GM18499 (cell line): ENCODE results near the gene SOX5.

Experiments
- ATAC-seq: cut with Tn5 transposase; IDR thresholded peaks from one replicate; pipeline ENCODE4 v1.9.1; 2021; ENCODE audit warnings: moderate number of reproducible peaks; ENCODE audit not compliant: insufficient read depth, unreplicated experiment

SOX5 gene

GRCh38 chr12:23704992-23705943 lies 244.2 kb downstream of the SOX5 start:
- ATAC-seq, result no peak

DNA sequence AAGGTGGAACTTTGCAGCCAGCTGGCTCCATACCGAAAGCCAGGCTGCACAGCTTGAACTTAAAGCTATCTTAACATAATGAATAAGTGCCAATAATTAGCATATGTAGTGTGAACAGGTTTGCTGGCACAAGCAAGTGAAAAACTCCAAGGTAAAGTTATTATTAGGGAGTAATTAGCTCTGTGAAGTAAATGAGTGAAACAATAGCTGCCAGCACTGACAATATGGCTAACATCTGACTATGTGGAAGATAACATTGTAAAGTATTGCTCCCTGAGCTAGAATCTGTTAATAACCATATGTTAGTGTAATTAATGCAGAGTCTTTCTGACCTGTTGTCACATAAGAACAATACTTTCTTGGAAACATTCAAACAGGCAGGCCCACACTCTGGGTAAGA lies 246.4 kb downstream of the SOX5 start:
- no peak for ATAC-seq

DNA sequence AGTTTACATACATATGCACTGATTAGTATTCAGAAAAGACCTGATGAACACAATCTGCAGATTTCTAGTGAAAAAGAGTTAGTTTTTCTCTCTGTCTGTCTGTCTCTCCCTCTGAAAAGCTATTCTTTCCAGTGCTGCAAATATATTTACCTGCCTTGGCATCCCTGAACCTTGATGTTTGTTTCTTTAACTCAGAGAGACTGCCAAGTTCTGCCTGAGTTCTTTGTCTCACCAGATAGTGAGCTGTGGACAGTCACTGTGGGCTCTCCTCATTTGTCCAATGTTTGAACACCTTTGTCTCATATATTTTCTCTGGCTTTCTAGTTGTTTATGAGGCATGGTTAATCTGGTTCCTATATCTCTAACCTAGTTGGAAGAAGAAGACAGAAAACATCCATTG lies 250.4 kb downstream of the SOX5 start:
- ATAC-seq, result no peak

DNA sequence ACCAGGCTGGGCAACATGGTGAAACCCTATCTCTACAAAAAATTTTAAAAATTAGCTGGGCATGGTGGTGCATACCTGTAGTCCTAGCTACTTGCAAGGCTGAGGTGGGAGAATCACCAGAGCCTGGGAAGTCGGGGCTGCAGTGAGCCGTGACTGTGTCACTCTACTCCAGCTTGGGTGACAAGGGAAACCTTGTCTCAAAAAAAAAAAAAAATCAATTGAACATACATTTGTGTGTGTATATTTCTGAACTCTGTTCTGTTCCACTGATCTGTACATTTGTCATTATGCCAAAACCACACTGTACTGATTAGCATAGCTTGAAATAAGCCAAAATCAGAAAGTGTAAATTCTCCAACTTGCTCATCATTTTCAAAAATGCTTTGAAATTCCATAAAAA lies 254.6 kb downstream of the SOX5 start:
- no peak for ATAC-seq

- no peak for ATAC-seq
These were observed 255.2 kb downstream of the SOX5 start for GRCh38 chr12:23694307-23694706.

DNA sequence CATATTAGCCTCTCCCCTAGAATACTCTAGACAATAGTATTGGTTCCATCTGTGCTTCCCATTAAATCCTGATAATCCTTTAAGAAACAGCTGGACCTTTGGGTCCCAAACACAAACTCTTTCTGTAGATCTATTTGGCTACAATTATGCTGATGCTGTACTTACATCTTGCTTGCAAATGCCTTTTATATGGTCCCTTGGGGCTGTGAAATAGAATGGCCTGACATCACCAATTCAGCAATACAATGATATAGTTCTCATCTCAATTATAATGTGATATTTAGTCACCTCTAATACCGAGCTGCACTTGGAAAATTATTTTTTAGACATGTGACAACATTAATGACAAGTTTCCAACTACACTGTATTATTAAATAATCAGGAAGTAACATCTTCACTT lies 261.5 kb downstream of the SOX5 start:
- ATAC-seq, result no peak

DNA sequence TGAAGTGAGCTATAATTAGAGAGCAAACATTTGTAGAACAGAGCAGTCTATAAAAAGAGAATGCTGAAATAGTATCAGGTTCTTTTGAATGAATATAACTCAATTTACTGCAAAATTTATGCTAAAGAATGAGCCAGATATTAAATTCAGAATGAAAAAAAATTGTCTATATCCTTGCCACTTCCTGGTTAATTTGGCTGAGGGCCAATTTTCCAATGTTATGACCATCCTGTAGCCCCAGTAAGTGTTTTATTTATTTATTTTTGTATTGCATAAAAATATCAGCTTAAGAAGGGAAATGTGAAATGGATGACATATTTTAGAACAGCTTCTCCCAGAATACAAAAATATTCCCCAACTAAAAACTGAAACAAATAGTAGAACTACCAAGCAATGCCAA lies 263.4 kb downstream of the SOX5 start:
- ATAC-seq, result no peak

GRCh38 chr12:23684121-23684520 lies 265.3 kb downstream of the SOX5 start:
- no peak for ATAC-seq

DNA sequence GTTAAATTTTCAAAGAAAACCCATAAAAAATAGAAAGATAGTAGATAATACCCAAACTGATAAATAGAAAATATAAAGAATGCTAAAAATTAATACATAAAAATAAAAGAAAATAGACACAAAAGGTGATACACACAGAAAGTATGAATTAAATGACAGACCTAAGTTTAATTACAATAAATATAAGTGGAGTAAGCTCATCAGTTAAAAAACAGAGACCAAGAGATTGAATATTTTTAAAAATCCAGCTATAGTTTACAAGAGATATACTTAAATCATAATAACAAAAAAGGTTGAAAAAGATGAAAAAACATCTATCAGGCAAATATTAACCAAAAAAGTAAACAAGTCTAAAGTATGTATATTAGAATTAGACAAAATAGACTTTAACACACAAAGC lies 268.2 kb downstream of the SOX5 start:
- ATAC-seq, result no peak

GRCh38 chr12:23674064-23674463 lies 275.4 kb downstream of the SOX5 start:
- ATAC-seq, result no peak

DNA sequence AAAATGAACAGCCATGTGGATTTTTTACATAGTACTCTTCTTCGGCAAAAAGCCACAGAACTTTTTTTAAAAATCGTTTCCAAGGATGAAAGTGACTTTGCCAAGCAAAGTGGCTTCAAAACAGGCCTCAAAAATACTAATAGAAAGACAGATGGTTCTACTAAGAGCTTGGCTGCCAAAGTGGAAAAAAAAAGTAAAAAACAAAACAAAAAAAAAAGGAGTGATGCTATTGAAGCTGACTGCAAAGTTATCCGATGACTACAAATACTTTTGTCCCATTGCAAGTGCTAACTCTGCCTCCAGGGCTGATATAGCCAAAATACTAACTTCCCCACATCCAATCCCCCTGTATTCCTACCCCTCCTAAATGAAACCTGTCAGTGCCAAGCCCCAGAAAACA lies 277.6 kb downstream of the SOX5 start:
- ATAC-seq, result no peak

GRCh38 chr12:23670684-23671083 lies 278.8 kb downstream of the SOX5 start:
- no peak for ATAC-seq

- ATAC-seq, result no peak
These were observed 279.8 kb downstream of the SOX5 start for GRCh38 chr12:23669691-23670090.

DNA sequence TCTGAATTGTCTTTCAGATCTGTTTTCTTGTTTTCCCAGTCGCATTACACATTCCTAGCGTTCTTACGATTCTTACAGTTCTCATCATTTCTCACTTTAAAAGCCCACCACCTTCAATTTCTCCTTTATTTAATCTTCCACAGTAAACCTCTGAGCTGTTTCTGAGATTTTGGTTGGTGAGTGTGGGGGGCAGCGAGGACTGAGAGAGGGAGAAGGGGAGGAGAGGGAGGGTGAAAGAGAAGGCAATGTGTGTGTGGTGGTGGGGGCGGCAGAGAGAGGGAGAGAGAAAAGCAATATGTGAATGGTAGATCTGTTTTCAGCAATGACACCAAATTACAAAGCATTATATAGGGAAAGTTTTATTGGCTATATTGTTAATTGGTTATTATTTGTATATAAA lies 282.6 kb downstream of the SOX5 start:
- ATAC-seq, result no peak

GRCh38 chr12:23662966-23663365 lies 286.5 kb downstream of the SOX5 start:
- ATAC-seq, result no peak

- no peak for ATAC-seq
These were observed 290.3 kb downstream of the SOX5 start for GRCh38 chr12:23659131-23659530.

DNA sequence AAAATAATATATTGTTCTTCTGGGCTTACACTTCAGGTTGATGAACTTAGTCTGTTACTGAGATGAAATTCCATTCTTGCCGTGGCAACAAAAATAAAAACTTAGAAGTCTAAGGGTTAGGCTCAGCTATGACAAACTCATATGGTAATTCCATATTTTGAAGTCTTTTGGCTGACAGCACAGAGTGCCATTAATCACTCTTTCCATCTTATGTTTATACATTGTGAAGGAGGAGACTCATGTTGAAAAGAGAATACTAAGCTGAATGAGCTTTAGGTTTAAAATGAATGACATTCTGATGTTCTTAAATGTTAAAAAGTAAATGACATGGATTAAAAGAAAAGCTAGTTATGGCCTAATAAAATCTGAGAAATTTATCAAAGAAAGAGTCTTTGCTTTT lies 291.9 kb downstream of the SOX5 start:
- no peak for ATAC-seq

DNA sequence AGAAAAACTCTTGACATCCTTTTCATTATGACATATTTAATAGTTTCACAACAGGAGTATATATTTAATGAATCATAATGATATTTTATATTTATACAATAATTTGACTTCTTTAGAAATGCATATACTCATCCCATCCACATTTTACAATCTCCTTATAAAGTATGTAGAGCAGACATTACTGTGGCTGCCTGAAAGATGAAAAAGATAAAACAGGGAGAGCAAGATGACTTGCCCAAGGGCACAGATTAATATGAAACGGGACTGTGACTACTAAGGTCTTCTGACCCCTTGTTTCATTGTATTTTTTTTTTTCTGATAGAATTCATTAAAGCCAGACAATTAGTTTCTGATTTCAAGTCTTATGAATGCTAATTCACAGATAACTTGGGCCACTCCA lies 293.6 kb downstream of the SOX5 start:
- ATAC-seq, result no peak

DNA sequence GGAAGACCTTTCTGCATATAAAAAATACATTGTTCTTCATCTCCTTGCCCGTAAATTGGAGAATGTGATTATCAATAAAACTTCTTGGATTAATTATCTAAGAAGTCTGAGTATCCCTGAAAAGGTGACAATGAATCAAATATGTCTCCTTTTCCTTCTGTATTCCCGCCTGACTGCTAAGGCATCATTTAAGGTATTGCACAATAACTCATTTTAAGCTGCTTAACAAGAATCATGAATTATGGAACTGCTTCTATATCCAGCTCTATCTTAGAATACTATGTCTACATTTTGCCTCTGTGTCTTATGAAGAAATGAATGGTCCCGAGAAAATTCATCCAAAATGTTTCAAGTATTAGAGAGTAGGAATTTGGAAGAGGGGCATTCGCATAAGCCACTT lies 294.4 kb downstream of the SOX5 start:
- no peak for ATAC-seq

DNA sequence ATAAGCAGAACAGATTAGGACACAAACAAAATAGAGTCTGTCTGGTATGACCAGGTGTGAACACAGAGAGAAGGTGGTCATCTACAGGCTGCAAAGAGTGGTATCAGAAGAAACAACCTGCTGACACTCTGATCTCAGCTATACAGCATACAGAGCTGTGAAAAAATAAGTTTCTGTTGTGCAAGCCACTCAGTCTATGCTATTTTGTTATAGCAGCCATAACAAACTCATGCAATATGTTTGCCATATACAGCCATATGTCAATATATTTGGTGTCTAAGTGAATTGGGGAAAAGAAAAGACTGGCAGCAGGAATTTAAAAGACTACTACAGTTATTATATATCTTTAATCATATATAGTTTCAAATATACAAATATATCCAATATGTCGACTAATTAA lies 300.9 kb downstream of the SOX5 start:
- no peak for ATAC-seq

GRCh38 chr12:23640754-23641153 lies 308.7 kb downstream of the SOX5 start:
- ATAC-seq, result no peak

- ATAC-seq, result no peak
These were observed 315.1 kb downstream of the SOX5 start for GRCh38 chr12:23634344-23634743.
